ENCODE results near the gene SYVN1. TPM values are rescaled to one million over a fixed set of nuclear protein-coding genes. Genes with fewer than 3 reads are reported as not detected.

The SYVN1 gene
- total RNA-seq, 2 experiments from 2014 or later: 20.6 to 26.8 TPM

- ChIA-PET CTCF (interaction anchor here (0.7 to 7.4 kb wide), 6 partner anchors 14 to 84 kb away, joined by 3 to 115 read pairs (median 4); partner anchors contain the start of genes ARL2, TM7SF2 and ZNHIT2), POLR2A (interaction anchor here (0.9 to 20.0 kb wide), 9 partner anchors 11 to 173 kb away, joined by 3 to 294 read pairs (median 3); partner anchors contain the start of genes CAPN1, CDCA5, FAU and MRPL49)
- Mint-ChIP-seq H3K4me1 (ENCODE audit: low read depth) (peaks cover 15% of the 10 kb centered on the region), H3K36me3 (ENCODE audit: low read depth) (peaks cover 5% of the 10 kb centered on the region), H3K9me3 (no peaks in the 10 kb centered on the region), H3K4me3 (peak overlapping the region; percentile 93), H3K27ac (peak overlapping the region; percentile 96), H3K27me3 (no peaks in the 10 kb centered on the region)
- ATAC-seq (no peak), DNase-seq (no peak)
- intact Hi-C loops (cut with micrococcal nuclease): no loop called here
- TF ChIP-seq CTCF (IDR thresholded peaks at IDR 0.05): no peak
Observed at GRCh38 chr11:65096926-65097325, 37.4 kb downstream of the SYVN1 start.

GRCh38 chr11:65095974-65096806 is 38.1 kb downstream of the SYVN1 start, which contains the start of gene VPS51:
TSS of gene VPS51 (plus strand) at chr11:65096214. CDS start at chr11:65096251, 37 bp downstream.
- peaks cover 15% of the 10 kb centered on the region for H3K4me1 Mint-ChIP-seq (ENCODE audit: low read depth)
- intact Hi-C loops (cut with micrococcal nuclease): no loop called here
- CTCF ChIA-PET: interaction anchor here (0.7 to 7.4 kb wide), 5 partner anchors 15 to 81 kb away, joined by 3 to 115 read pairs (median 3); partner anchors contain the start of genes TM7SF2 and ZNHIT2

GRCh38 chr11:65095427-65095826 is 38.9 kb downstream of the SYVN1 start:
- TF ChIP-seq CTCF (IDR thresholded peaks at IDR 0.05): no peak
- peak overlapping the region; percentile 96 for H3K27ac Mint-ChIP-seq
- peaks cover 15% of the 10 kb centered on the region for H3K4me1 Mint-ChIP-seq (ENCODE audit: low read depth)
- H3K4me3 Mint-ChIP-seq: peak overlapping the region; percentile 93
- intact Hi-C loops (cut with micrococcal nuclease): no loop called here
- no peaks in the 10 kb centered on the region for H3K27me3 Mint-ChIP-seq
- no peaks in the 10 kb centered on the region for H3K9me3 Mint-ChIP-seq
- peaks cover 5% of the 10 kb centered on the region for H3K36me3 Mint-ChIP-seq (ENCODE audit: low read depth)
- ATAC-seq: no peak
- POLR2A ChIA-PET: interaction anchor here (0.7 to 20.0 kb wide), 7 partner anchors 9 to 260 kb away, joined by 3 to 294 read pairs (median 9); partner anchors contain the start of genes CDCA5, FAU, MRPL49 and TM7SF2
- CTCF ChIA-PET: interaction anchor here (1.1 to 7.4 kb wide), 2 partner anchors 15 to 17 kb away, joined by 3 to 115 read pairs; partner anchors contain the start of gene TM7SF2
- no peak for DNase-seq

More at GRCh38 chr11:65095974-65096806, 38.1 kb downstream of the SYVN1 start, which contains the start of gene VPS51:
- ATAC-seq: peak; percentile 95
- TF ChIP-seq CTCF (IDR thresholded peaks at IDR 0.05): no peak
- H3K4me3 Mint-ChIP-seq: peak within 1 kb of the TSS; percentile 93
- H3K9me3 Mint-ChIP-seq: no peaks in the 10 kb centered on the region
- H3K27me3 Mint-ChIP-seq: no peaks in the 10 kb centered on the region
- peak; percentile 94 for DNase-seq
- H3K27ac Mint-ChIP-seq: peak within 1 kb of the TSS; percentile 96
- POLR2A ChIA-PET: interaction anchor here (0.6 to 20.0 kb wide), 13 partner anchors 10 to 172 kb away, joined by 3 to 294 read pairs (median 3); partner anchors contain the start of genes CAPN1, CDCA5, FAU and MRPL49
- H3K36me3 Mint-ChIP-seq (ENCODE audit: low read depth): peaks cover 5% of the 10 kb centered on the region

GRCh38 chr11:65090628-65091027 is 43.7 kb downstream of the SYVN1 start:
- Mint-ChIP-seq H3K4me1 (ENCODE audit: low read depth) (peaks cover 4% of the 10 kb centered on the region), H3K27ac (no peak overlapping the region), H3K36me3 (ENCODE audit: low read depth) (peaks cover 9% of the 10 kb centered on the region), H3K27me3 (no peaks in the 10 kb centered on the region), H3K9me3 (no peaks in the 10 kb centered on the region), H3K4me3 (no peak overlapping the region)
- ATAC-seq (no peak), DNase-seq (no peak)
- intact Hi-C loops (cut with micrococcal nuclease): no loop called here
- POLR2A ChIA-PET: interaction anchor here (0.9 to 20.0 kb wide), 5 partner anchors 9 to 288 kb away, joined by 3 to 294 read pairs (median 5); partner anchors contain the start of genes FAU, MRPL49, TM7SF2 and ZNHIT2
- no peak for TF ChIP-seq CTCF (IDR thresholded peaks at IDR 0.05)
- CTCF ChIA-PET: interaction anchor here (0.9 to 1.8 kb wide), 3 partner anchors 12 to 76 kb away, joined by 3 to 5 read pairs (median 4); partner anchors contain the start of genes ARL2 and SAC3D1
